CD14-positive monocyte (primary cell): ENCODE results near the gene GLP2R. TPM values are rescaled to one million over a fixed set of nuclear protein-coding genes. Genes with fewer than 3 reads are reported as not detected.

ENCODE experiments used
- DNase-seq, 3 donors: peaks; one replicate each; pipeline ENCODE4 v3.0.0-alpha.2; 2011 to 2022
- H2AFZ ChIP-seq: 2 replicates; pipeline ENCODE4 v1.6.0; 2012; ENCODE audit warnings: mild to moderate bottlenecking, low read depth, low read length, inconsistent platforms; ENCODE audit not compliant: insufficient read depth, poor library complexity, severe bottlenecking
- H3K27ac ChIP-seq, 2 donors: 1 replicate in 1 of 2; 2 replicates in 1 of 2; pipeline ENCODE4 v1.5.1; 2012 to 2013; ENCODE audit warnings: low read length in 2 of 2, control low read depth in 1 of 2, inconsistent platforms in 1 of 2, low read depth in 1 of 2, mild to moderate bottlenecking in 1 of 2
- H3K27me3 ChIP-seq, 2 donors: one replicate each; pipeline versions ENCODE4 v1.6.0 to v1.6.1; 2011 to 2013; ENCODE audit warnings: low read length in 2 of 2; ENCODE audit not compliant: control insufficient read depth in 2 of 2, insufficient read depth in 2 of 2
- H3K36me3 ChIP-seq, 2 donors: replicated peaks in 1 of 2; 1 replicate in 1 of 2; 2 replicates in 1 of 2; pipeline versions ENCODE4 v1.5.1 to v1.6.1; 2012 to 2013; ENCODE audit warnings: low read length in 2 of 2, control low read depth in 1 of 2, inconsistent platforms in 1 of 2, mild to moderate bottlenecking in 1 of 2; ENCODE audit not compliant: insufficient read depth in 2 of 2, control insufficient read depth in 1 of 2
- H3K4me1 ChIP-seq, 2 donors: 1 replicate in 1 of 2; 2 replicates in 1 of 2; pipeline versions ENCODE4 v1.5.1 to v1.6.1; 2012 to 2013; ENCODE audit warnings: low read length in 2 of 2, control low read depth in 1 of 2, inconsistent platforms in 1 of 2, mild to moderate bottlenecking in 1 of 2, moderate library complexity in 1 of 2; ENCODE audit not compliant: insufficient read depth in 2 of 2, control insufficient read depth in 1 of 2
- H3K4me2 ChIP-seq: replicated peaks from 2 replicates; pipeline ENCODE3; 2012; ENCODE audit warnings: low read length, moderate library complexity, mild to moderate bottlenecking; ENCODE audit not compliant: poor library complexity, severe bottlenecking; ENCODE audit errors: extremely low read depth
- H3K4me3 ChIP-seq, 3 experiments: fragments of 200-600 bp in 1 of 3; sonication (generic) in 1 of 3; replicated peaks in 1 of 3; 1 replicate in 2 of 3; 2 replicates in 1 of 3; pipeline ENCODE4 v1.5.1; 2011 to 2013; ENCODE audit warnings: low read length in 3 of 3, mild to moderate bottlenecking in 3 of 3, control low read depth in 2 of 3, low read depth in 2 of 3, inconsistent platforms in 1 of 3, moderate library complexity in 1 of 3
- H3K79me2 ChIP-seq: 2 replicates; pipeline ENCODE4 v1.6.0; 2012; ENCODE audit warnings: mild to moderate bottlenecking, control low read depth, inconsistent platforms, low read length, moderate library complexity; ENCODE audit not compliant: insufficient read depth
- H3K9ac ChIP-seq: 2 replicates; pipeline ENCODE4 v1.6.0; 2017; ENCODE audit warnings: low read length, mild to moderate bottlenecking; ENCODE audit not compliant: insufficient read depth, poor library complexity, severe bottlenecking
- H3K9me3 ChIP-seq, 2 donors: replicated peaks in 1 of 2; 1 replicate in 1 of 2; 2 replicates in 1 of 2; pipeline versions ENCODE4 v1.5.1 to v1.6.1; 2012 to 2013; ENCODE audit warnings: low read length in 2 of 2, control low read depth in 1 of 2; ENCODE audit not compliant: control insufficient read depth in 1 of 2, insufficient read depth in 1 of 2
- H4K20me1 ChIP-seq: 2 replicates; pipeline ENCODE4 v1.6.0; 2012; ENCODE audit warnings: mild to moderate bottlenecking, low read length, control low read depth, moderate library complexity; ENCODE audit not compliant: insufficient read depth
- H3K27ac Mint-ChIP-seq, 7 donors: one replicate each; pipeline ENCODE4 v1.8.0; 2020; ENCODE audit warnings: mild to moderate bottlenecking in 7 of 7, mixed read lengths in 7 of 7, moderate library complexity in 6 of 7, inconsistent platforms in 2 of 7
- H3K27me3 Mint-ChIP-seq, 3 donors: one replicate each; pipeline ENCODE4 v1.8.0; 2021 to 2022; ENCODE audit warnings: low read depth in 3 of 3, mild to moderate bottlenecking in 3 of 3, mixed read lengths in 3 of 3, moderate library complexity in 3 of 3, inconsistent platforms in 1 of 3
- H3K36me3 Mint-ChIP-seq, 2 donors: one replicate each; pipeline ENCODE4 v1.8.0; 2020; ENCODE audit warnings: mixed read lengths in 2 of 2, inconsistent platforms in 1 of 2, mild to moderate bottlenecking in 1 of 2
- H3K4me1 Mint-ChIP-seq: one replicate; pipeline ENCODE4 v1.8.0; 2020; ENCODE audit warnings: mild to moderate bottlenecking, mixed read lengths
- H3K4me3 Mint-ChIP-seq, 2 donors: one replicate each; pipeline ENCODE4 v1.8.0; 2020; ENCODE audit warnings: mild to moderate bottlenecking in 2 of 2, mixed read lengths in 2 of 2, moderate library complexity in 1 of 2
- H3K9me3 Mint-ChIP-seq, 7 donors: one replicate each; pipeline ENCODE4 v1.8.0; 2020 to 2022; ENCODE audit warnings: mixed read lengths in 7 of 7, mild to moderate bottlenecking in 6 of 7, moderate library complexity in 6 of 7, inconsistent platforms in 2 of 7
- WGBS: methylation state at CpG from one replicate; pipeline ENCODE4 v1.1.5; 2013; ENCODE audit warnings: missing lambda C conversion rate; ENCODE audit not compliant: insufficient coverage; 5-methylcytosine and 5-hydroxymethylcytosine counted together
- intact Hi-C, 2 donors: fragments of 100-400 bp; cut with micrococcal nuclease; formaldehyde crosslinking; loops; one replicate each; pipeline versions ENCODE4 v1.15.0 to v1.15.1; 2023
- polyA plus RNA-seq, 3 donors: library from polyadenylated mRNA; depleted of rRNA in 1 of 3; unstranded in 2 of 3; stranded (reverse) in 1 of 3; fragments of 300-500 nt in 2 of 3; fragments of >200 nt in 1 of 3; fragmentation: Illumina TruSeq in 2 of 3; gene quantifications; 1 replicate in 2 of 3; 2 replicates in 1 of 3; pipeline ENCODE4 v1.2.3, GENCODE V29; 2012 to 2021
- TF ChIP-seq, protein P1 (sequence below): fragments of 200-600 bp; IDR thresholded peaks from one replicate; pipeline ENCODE4 v1.8.0; 2022; ENCODE audit warnings: antibody characterized with exemption, mild to moderate bottlenecking

Gene GLP2R
- polyA plus RNA-seq, 3 donors: not detected

DNA sequence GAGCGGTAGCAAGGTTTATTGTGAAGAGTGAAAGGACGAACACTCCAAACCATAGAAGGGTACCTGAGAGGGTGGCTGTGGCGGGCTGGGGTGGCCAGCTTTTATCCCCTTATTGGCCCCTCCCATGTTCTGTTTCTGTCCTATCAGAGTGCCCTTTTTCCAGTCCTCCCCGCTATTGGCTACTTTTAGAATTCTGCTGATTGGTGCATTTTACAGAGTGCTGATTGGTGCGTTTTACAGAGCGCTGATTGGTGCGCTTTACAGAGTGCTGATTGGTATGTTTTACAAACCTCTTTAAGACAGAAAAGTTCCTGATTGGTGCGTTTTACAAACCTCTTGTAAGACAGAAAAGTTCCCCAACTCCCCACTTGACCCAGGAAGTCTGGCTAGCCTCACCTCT lies 16.3 kb upstream of the GLP2R start:
- H3K36me3 ChIP-seq: no peaks in the 10 kb centered on the region
- H3K27me3 Mint-ChIP-seq: peaks cover 0 to 4% (median 4%) of the 10 kb centered on the region in 3 donors
- no peaks in the 10 kb centered on the region for H3K36me3 Mint-ChIP-seq
- no CpG with 5 or more reads among the region's 8 CpGs for WGBS
- H3K4me3 ChIP-seq: no peak overlapping the region
- H3K4me2 ChIP-seq: no peak overlapping the region
- no peaks in the 10 kb centered on the region for H3K4me1 ChIP-seq
- no peaks in the 10 kb centered on the region for H4K20me1 ChIP-seq
- no peak overlapping the region for H3K27ac ChIP-seq
- no peaks in the 10 kb centered on the region for H3K79me2 ChIP-seq
- no peaks in the 10 kb centered on the region for H3K9me3 ChIP-seq
- H3K4me1 Mint-ChIP-seq: no peaks in the 10 kb centered on the region
- H3K9ac ChIP-seq: no peak overlapping the region
- H3K9me3 Mint-ChIP-seq: peaks cover 0 to 7% (median 4%) of the 10 kb centered on the region in 7 donors
- no peaks in the 10 kb centered on the region for H3K27me3 ChIP-seq
- no peak overlapping the region for H3K27ac Mint-ChIP-seq
- DNase-seq: no peak
- H2AFZ ChIP-seq: no peak overlapping the region
- H3K4me3 Mint-ChIP-seq: no peak overlapping the region
- TF ChIP-seq, protein P1, sequence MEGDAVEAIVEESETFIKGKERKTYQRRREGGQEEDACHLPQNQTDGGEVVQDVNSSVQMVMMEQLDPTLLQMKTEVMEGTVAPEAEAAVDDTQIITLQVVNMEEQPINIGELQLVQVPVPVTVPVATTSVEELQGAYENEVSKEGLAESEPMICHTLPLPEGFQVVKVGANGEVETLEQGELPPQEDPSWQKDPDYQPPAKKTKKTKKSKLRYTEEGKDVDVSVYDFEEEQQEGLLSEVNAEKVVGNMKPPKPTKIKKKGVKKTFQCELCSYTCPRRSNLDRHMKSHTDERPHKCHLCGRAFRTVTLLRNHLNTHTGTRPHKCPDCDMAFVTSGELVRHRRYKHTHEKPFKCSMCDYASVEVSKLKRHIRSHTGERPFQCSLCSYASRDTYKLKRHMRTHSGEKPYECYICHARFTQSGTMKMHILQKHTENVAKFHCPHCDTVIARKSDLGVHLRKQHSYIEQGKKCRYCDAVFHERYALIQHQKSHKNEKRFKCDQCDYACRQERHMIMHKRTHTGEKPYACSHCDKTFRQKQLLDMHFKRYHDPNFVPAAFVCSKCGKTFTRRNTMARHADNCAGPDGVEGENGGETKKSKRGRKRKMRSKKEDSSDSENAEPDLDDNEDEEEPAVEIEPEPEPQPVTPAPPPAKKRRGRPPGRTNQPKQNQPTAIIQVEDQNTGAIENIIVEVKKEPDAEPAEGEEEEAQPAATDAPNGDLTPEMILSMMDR: no peak
- intact Hi-C loops: loop anchor here in 1 of 2 donors (10.0 kb wide), 1 partner anchor 65 kb away; no protein-coding TSS in a partner anchor

DNA sequence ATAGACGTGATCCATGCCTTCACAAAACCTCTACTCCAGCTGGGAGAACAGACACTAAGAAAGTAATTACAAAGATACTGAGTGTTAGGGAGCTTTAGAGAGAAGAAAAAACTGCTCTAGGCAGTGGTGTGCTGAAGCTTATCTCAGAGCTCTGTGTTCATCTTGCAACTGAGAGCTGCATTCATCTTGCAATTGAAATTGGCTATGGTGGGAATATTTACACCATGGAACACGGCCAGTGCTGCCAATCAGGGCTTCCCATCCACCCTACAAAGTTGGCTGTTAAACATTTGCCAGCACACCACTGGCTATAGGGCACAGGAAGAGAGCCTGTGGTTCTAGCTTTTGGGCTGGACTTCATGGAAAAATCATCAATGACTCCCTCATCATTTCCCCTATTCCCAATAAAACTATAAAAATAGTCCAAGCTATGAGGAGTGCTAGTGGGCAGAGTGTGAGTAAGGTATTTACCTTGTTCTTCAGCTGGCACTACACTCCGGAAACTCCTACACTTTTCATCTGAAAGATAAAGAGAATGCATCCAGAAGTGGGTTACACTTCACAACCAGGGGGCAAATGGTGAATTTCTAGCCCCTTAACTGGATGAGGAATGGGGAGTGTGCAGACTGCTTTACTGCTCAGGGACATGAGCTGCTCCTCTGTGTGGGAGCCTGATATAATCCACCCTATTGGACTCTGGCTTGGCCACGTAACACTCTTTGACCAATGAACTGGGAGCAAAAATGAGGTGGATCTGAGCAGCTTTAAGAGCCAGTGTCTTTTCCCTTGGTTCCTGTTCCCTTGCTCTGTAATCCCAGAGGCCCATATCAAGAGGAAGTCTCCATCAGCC lies 15.4 kb upstream of the GLP2R start:
- no peaks in the 10 kb centered on the region for H3K27me3 ChIP-seq
- H3K9ac ChIP-seq: no peak overlapping the region
- H3K27ac ChIP-seq: no peak overlapping the region
- peaks cover 0 to 4% (median 4%) of the 10 kb centered on the region in 3 donors for H3K27me3 Mint-ChIP-seq
- H3K27ac Mint-ChIP-seq: no peak overlapping the region
- 100% methylated on average over 1 of the region's 4 CpGs for WGBS
- H2AFZ ChIP-seq: no peak overlapping the region
- no peaks in the 10 kb centered on the region for H3K79me2 ChIP-seq
- no peak overlapping the region for H3K4me3 Mint-ChIP-seq
- H3K36me3 ChIP-seq: no peaks in the 10 kb centered on the region
- no peaks in the 10 kb centered on the region for H3K4me1 Mint-ChIP-seq
- H3K9me3 Mint-ChIP-seq: peaks cover 0 to 5% (median 4%) of the 10 kb centered on the region in 7 donors
- H3K4me1 ChIP-seq: no peaks in the 10 kb centered on the region
- no peaks in the 10 kb centered on the region for H3K36me3 Mint-ChIP-seq
- H3K4me2 ChIP-seq: no peak overlapping the region
- intact Hi-C loops: no loop called here
- no peak for DNase-seq
- H3K9me3 ChIP-seq: no peaks in the 10 kb centered on the region
- TF ChIP-seq, protein P1: no peak
- no peak overlapping the region for H3K4me3 ChIP-seq
- no peaks in the 10 kb centered on the region for H4K20me1 ChIP-seq
